Astrocyte of the spinal cord (primary cell): ENCODE results near the gene SPACDR.
"Not testable (repeated sequence)": the region's sequence is repeated elsewhere in the genome, so short reads cannot be mapped to it uniquely, and the experiment has no call there.

Source experiments
- DNase-seq: peaks from one replicate; pipeline ENCODE4 v3.0.0; 2011; ENCODE audit warnings: low read depth, low spot score
- H3K4me3 ChIP-seq: 2 replicates; pipeline ENCODE4 v1.5.1; 2011; ENCODE audit warnings: low read depth, mild to moderate bottlenecking, low read length, moderate library complexity
- in situ Hi-C: cut with HindIII; loops from 2 replicates; pipeline ENCODE4 v1.10.0; 2017; ENCODE audit warnings: low sequenced_read_pairs
- TF ChIP-seq, protein P1 (sequence below): IDR thresholded peaks from 2 replicates; pipeline ENCODE4 v1.5.1; 2012; ENCODE audit warnings: low read depth, mild to moderate bottlenecking, low read length, inconsistent platforms

Gene SPACDR

DNA sequence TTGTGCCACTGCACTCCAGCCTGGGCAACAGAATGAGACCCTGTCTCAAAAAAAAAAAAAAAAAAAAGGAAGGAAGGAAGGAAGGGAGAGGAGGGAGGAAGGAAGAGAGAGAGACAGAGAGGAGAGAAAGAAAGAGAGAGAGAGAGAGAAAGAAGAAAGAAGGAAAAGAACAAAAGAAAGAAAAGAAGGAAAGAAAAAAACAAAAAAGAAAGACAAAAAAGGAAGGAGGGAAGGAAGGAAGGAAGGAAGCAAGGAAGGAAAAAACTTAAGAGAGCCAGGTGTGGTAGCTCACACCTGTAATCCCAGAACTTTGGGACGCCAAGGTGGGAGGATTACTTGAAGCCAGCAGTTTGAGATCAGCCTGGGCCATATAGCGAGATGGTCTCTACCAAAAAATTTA lies 731 bp upstream of the SPACDR start:
- DNase-seq = no peak
- TF ChIP-seq, protein P1, sequence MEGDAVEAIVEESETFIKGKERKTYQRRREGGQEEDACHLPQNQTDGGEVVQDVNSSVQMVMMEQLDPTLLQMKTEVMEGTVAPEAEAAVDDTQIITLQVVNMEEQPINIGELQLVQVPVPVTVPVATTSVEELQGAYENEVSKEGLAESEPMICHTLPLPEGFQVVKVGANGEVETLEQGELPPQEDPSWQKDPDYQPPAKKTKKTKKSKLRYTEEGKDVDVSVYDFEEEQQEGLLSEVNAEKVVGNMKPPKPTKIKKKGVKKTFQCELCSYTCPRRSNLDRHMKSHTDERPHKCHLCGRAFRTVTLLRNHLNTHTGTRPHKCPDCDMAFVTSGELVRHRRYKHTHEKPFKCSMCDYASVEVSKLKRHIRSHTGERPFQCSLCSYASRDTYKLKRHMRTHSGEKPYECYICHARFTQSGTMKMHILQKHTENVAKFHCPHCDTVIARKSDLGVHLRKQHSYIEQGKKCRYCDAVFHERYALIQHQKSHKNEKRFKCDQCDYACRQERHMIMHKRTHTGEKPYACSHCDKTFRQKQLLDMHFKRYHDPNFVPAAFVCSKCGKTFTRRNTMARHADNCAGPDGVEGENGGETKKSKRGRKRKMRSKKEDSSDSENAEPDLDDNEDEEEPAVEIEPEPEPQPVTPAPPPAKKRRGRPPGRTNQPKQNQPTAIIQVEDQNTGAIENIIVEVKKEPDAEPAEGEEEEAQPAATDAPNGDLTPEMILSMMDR = no peak
- no peak overlapping the region for H3K4me3 ChIP-seq
- in situ Hi-C loops = no loop called here

DNA sequence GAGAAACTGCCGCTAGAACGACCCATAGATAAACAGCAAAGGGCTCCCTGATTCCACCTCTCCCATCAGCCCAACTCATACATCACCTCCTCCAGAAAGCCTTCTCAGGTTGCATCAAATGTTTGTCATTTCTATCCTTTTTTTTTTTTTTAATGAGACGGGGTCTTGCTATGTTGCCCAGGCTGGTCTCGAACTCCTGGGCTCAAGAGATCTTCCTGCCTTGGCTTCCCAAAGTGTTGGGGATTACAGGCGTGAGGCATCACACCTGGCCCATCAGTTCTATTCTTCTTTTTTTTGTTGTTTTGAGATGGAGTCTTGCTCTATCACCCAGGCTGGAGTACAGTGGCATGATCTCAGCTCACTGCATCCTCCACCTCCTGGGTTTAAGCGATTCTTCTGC lies 7.0 kb downstream of the SPACDR start:
- TF ChIP-seq, protein P1 = no peak
- in situ Hi-C loops = no loop called here
- H3K4me3 ChIP-seq = no peak overlapping the region
- no peak for DNase-seq

DNA sequence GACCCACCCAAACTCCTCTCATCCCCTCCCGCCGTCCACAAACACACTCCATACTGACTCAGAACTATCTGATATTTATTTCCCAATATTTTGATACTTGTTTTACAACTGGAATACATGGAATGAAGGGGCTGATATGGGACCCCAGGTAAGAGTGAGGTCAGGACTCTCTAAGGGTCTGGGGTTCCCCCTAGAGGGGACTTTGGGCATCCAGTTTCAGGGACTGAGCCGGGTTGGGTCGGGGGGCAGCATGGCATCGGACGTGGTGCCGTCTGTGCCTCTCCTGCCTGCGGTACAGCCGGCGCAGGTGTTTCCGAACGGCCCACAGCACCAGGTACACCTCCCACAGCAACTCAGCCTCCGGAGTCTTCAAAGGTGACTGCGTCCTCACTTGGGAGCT lies 7.5 kb downstream of the SPACDR start:
- H3K4me3 ChIP-seq = no peak overlapping the region
- TF ChIP-seq, protein P1 = no peak
- in situ Hi-C loops = no loop called here
- no peak for DNase-seq

DNA sequence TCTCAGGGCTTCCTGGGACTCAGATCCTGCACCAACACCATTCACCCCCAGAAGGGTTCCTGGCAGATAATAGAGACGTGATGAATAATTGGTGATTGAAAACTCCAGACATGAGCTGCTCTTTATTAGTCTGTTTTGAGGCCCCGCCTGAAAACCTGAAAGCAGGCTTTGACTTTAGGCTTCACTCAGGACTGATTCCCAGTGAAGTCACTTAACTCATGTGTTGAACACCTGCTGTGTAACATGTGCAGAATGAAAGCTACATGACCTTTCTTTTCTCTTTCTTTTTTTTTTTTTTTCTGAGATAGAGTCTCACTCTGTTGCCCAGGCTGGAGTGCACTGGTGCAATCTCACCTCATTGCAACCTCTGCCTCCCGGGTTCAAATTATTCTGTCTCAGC lies 8.9 kb downstream of the SPACDR start:
- TF ChIP-seq, protein P1 = no peak
- in situ Hi-C loops = no loop called here
- no peak overlapping the region for H3K4me3 ChIP-seq
- DNase-seq = no peak

DNA sequence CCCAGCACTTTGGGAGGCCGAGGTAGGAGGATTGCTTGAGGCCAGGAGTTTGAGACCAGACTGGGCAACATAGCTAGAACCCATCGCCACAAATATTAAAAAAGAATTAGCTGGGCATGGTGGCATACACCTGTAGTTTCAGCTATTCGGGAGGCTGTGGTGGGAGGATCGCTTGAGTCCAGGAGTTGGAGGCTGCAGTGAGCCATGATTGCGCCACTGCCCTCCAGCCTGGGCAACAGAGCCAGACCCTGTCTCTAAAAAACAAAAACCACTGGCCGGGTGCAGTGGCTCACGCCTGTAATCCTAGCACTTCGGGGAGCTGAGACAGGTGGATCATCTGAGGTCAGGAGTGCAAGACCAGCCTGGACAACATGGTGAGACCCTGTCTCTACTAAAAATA lies 10.2 kb downstream of the SPACDR start:
- in situ Hi-C loops = not testable (repeated sequence)

DNA sequence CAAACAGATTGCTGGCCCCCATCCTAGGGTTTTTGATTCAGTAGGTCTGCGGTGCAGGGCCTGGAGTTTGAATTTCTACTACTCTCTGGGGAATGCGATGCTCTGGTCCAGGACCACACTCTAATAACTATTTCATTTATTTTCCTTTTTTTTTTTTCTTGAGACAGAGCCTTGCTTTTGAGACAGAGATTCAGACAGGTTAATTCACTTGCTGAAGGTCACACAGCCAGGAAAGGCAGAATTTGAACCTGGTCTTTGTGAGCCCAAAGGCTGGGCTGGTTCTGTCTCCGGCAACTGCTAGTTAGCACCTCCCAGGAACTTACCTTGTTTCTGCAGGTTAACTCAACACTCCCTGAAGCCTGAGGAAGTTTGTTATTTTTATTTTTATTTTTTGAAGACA lies 11.5 kb downstream of the SPACDR start:
- TF ChIP-seq, protein P1 = no peak
- in situ Hi-C loops = no loop called here
- H3K4me3 ChIP-seq = no peak overlapping the region
- DNase-seq = no peak

More for the DNA sequence above, 10.2 kb downstream of the SPACDR start:
- not testable (repeated sequence) for DNase-seq, H3K4me3 ChIP-seq

DNA sequence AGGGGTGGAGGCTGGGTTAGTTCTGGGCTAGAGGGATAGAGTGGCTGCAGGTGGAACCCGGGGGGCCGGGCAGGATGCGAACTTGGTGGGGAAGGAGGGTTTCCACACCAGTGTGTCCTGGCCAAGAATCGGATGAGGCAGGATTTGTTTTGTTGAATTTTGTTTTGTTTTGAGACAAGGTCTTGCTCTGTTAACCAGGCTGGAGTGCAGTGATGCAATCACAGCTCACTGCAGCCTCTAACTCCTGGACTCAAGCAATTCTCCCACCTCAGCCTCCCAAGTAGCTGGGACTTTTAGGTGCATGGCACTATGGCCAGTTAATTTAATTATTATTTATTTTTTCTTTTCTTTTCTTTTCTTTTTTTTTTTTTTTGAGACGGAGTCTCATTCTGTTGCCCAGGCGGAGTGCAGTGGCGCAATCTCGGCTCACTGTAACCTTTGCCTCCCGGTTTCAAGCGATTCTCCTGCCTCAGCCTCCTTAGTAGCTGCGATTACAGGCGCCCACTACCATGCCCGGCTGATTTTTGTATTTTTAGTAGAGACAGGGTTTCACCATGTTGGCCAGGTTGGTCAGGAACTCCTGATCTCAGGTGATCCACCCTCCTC lies 14.8 kb downstream of the SPACDR start:
- TF ChIP-seq, protein P1 = no peak
- no peak for DNase-seq
- H3K4me3 ChIP-seq = no peak overlapping the region
- in situ Hi-C loops = no loop called here

DNA sequence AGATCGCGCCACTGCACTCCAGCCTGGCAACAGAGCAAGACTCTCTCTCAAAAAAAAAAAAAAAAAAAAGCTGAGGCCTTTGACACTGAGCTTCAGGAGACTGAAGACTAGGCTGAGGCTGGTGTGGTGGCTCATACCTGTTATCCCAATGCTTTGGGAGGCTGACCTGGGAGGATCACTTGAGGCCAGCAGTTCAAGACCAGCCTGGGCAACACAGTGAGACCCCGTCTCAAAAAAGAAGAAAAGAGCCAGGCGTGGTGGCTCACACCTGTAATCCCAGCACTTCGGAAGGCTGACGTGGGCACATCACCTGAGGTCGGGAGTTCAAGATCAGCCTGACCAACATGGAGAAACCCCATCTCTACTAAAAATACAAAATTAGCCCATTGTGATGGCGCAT lies 16.7 kb downstream of the SPACDR start:
- DNase-seq, in situ Hi-C loops, H3K4me3 ChIP-seq: not testable (repeated sequence)
